Endodermal cell (in vitro differentiated cells): ENCODE results near the gene NAA20. TPM values are rescaled to one million over a fixed set of nuclear protein-coding genes. Genes with fewer than 3 reads are reported as not detected.

Experiments
- DNase-seq: peaks from one replicate; pipeline ENCODE4 v3.0.0-alpha.2; 2017
- H3K27ac ChIP-seq: 2 replicates; pipeline ENCODE4 v1.5.1; 2013; ENCODE audit warnings: mild to moderate bottlenecking, low read depth, low read length, moderate library complexity
- H3K27me3 ChIP-seq: 2 replicates; pipeline ENCODE4 v1.6.1; 2013; ENCODE audit warnings: mild to moderate bottlenecking, low read length, moderate library complexity; ENCODE audit not compliant: insufficient read depth, control insufficient read depth, poor library complexity, severe bottlenecking
- H3K36me3 ChIP-seq: 2 replicates; pipeline ENCODE4 v1.7.0; 2013; ENCODE audit warnings: mild to moderate bottlenecking, low read length, moderate library complexity; ENCODE audit not compliant: control insufficient read depth, insufficient read depth
- H3K4me1 ChIP-seq: one replicate; pipeline ENCODE4 v1.7.0; 2013; ENCODE audit warnings: low read length; ENCODE audit not compliant: control insufficient read depth, insufficient read depth
- H3K4me3 ChIP-seq: 2 replicates; pipeline ENCODE4 v1.5.1; 2013; ENCODE audit warnings: mild to moderate bottlenecking, low read length, moderate library complexity
- H3K9ac ChIP-seq: 2 replicates; pipeline ENCODE4 v1.6.1; 2013; ENCODE audit warnings: mild to moderate bottlenecking, low read length, moderate library complexity; ENCODE audit not compliant: poor library complexity, severe bottlenecking; ENCODE audit errors: extremely low read depth
- H3K9me3 ChIP-seq: 2 replicates; pipeline ENCODE4 v1.6.1; 2013; ENCODE audit warnings: mild to moderate bottlenecking, low read length, moderate library complexity; ENCODE audit not compliant: control insufficient read depth
- H3K27ac Mint-ChIP-seq: 2 replicates; pipeline ENCODE4 v1.8.0; 2020; ENCODE audit warnings: mixed read lengths
- H3K27me3 Mint-ChIP-seq: 2 replicates; pipeline ENCODE4 v1.8.0; 2021; ENCODE audit warnings: mild to moderate bottlenecking, mixed read lengths; ENCODE audit not compliant: insufficient read depth
- H3K36me3 Mint-ChIP-seq: 2 replicates; pipeline ENCODE4 v1.8.0; 2020; ENCODE audit warnings: low read depth, mixed read lengths
- H3K4me1 Mint-ChIP-seq: 2 replicates; pipeline ENCODE4 v1.8.0; 2020; ENCODE audit warnings: mixed read lengths
- H3K4me3 Mint-ChIP-seq: 2 replicates; pipeline ENCODE4 v1.8.0; 2020; ENCODE audit warnings: mild to moderate bottlenecking, moderate library complexity, mixed read lengths
- H3K9me3 Mint-ChIP-seq: 2 replicates; pipeline ENCODE4 v1.8.0; 2020; ENCODE audit warnings: mild to moderate bottlenecking, mixed read lengths
- CTCF ChIP-seq: fragments of 200-600 bp; sonication (generic); conservative IDR thresholded peaks from 2 replicates; pipeline ENCODE4 v1.5.0; 2021; ENCODE audit warnings: antibody characterized with exemption, mild to moderate bottlenecking
- WGBS, 2 experiments: methylation state at CpG; one replicate each; pipeline versions ENCODE4 v1.1.5 to v1.1.7; 2013; ENCODE audit warnings: missing lambda C conversion rate in 2 of 2, mixed read lengths in 1 of 2; ENCODE audit not compliant: insufficient coverage in 1 of 2, insufficient read length in 1 of 2; 5-methylcytosine and 5-hydroxymethylcytosine counted together
- total RNA-seq, 2 donors: library from RNA; stranded (reverse); fragmentation: NEBNext Ultra II Directional in 1 of 2; extraction: Animal tissue kit (Norgen Biotek cat#: 25700) in 1 of 2; gene quantifications; 2 replicates in 1 of 2; 3 replicates in 1 of 2; pipeline ENCODE4 v1.2.1, GENCODE V29; 2021

Gene NAA20
- total RNA-seq, 2 donors from 2014 or later = 35.1 to 39.4 TPM

DNA sequence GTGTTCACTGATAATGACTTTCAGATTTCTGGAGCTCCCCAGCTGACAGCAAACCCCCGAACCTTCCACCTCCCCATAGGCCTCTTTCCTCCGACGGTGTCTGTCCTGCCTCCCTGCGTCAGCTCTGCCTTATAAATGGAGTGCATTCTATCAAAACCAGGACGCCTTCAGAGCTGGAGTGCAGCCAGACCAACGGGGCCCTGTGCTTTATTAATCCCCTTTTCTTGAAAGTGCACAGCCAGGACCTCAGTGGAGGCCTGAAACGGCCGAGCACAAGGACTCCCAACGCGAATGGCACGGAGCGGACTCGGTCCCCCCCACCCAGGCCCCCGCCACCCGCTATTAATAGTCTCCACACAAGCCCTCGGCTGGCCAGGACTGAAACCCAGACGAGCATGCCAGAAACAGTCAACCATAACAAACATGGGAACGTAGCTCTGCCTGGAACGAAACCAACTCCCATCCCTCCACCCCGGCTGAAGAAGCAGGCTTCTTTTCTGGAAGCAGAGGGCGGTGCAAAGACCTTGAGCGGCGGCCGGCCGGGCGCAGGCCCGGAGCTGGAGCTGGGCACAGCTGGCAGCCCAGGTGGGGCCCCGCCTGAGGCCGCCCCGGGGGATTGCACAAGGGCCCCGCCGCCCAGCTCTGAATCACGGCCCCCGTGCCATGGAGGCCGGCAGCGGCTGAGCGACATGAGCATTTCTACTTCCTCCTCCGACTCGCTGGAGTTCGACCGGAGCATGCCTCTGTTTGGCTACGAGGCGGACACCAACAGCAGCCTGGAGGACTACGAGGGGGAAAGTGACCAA, 42.3 kb upstream of the NAA20 start:
- no peak for DNase-seq
- H3K4me3 Mint-ChIP-seq = no peak overlapping the region
- peak overlapping the region; percentile 27 for H3K27ac ChIP-seq

GRCh38 chr20:19975436-19975799, 41.7 kb upstream of the NAA20 start:
- no peak overlapping the region for H3K27ac ChIP-seq
- Mint-ChIP-seq H3K4me1 (peaks cover 39% of the 10 kb centered on the region), H3K27me3 (no peaks in the 10 kb centered on the region), H3K36me3 (peaks cover 11% of the 10 kb centered on the region), H3K9me3 (peaks cover 5% of the 10 kb centered on the region), H3K4me3 (no peak overlapping the region), H3K27ac (no peak overlapping the region)
- 92 to 95% methylated on average over 8 to 18 of the region's 18 CpGs for WGBS, 2 experiments
- DNase-seq = no peak
- H3K27me3 ChIP-seq = no peaks in the 10 kb centered on the region
- no peak for TF ChIP-seq CTCF
- no peak overlapping the region for H3K9ac ChIP-seq
- H3K36me3 ChIP-seq = no peaks in the 10 kb centered on the region
- H3K9me3 ChIP-seq = peaks cover 9% of the 10 kb centered on the region
- no peak overlapping the region for H3K4me3 ChIP-seq
- peaks cover 6% of the 10 kb centered on the region for H3K4me1 ChIP-seq

More for the DNA sequence above, 42.3 kb upstream of the NAA20 start:
- H3K4me1 ChIP-seq = peaks cover 6% of the 10 kb centered on the region
- Mint-ChIP-seq H3K9me3 (peaks cover 5% of the 10 kb centered on the region), H3K27me3 (no peaks in the 10 kb centered on the region), H3K36me3 (peaks cover 11% of the 10 kb centered on the region), H3K4me1 (peaks cover 38% of the 10 kb centered on the region), H3K27ac (peak overlapping the region; percentile 76)
- H3K9me3 ChIP-seq = peaks cover 9% of the 10 kb centered on the region
- TF ChIP-seq CTCF = no peak
- 92 to 93% methylated on average over 27 to 44 of the region's 44 CpGs for WGBS, 2 experiments
- H3K36me3 ChIP-seq = no peaks in the 10 kb centered on the region
- H3K9ac ChIP-seq = no peak overlapping the region
- H3K27me3 ChIP-seq = no peaks in the 10 kb centered on the region
- no peak overlapping the region for H3K4me3 ChIP-seq

GRCh38 chr20:19975901-19976300, 41.3 kb upstream of the NAA20 start:
- TF ChIP-seq CTCF = no peak
- Mint-ChIP-seq H3K9me3 (peaks cover 5% of the 10 kb centered on the region), H3K27ac (peak overlapping the region; percentile 77), H3K4me3 (no peak overlapping the region), H3K4me1 (peaks cover 43% of the 10 kb centered on the region), H3K36me3 (peaks cover 11% of the 10 kb centered on the region), H3K27me3 (no peaks in the 10 kb centered on the region)
- H3K36me3 ChIP-seq = no peaks in the 10 kb centered on the region
- WGBS, 2 experiments = 94 to 100% methylated on average over 8 to 9 of the region's 9 CpGs
- H3K9me3 ChIP-seq = peaks cover 9% of the 10 kb centered on the region
- no peaks in the 10 kb centered on the region for H3K27me3 ChIP-seq
- H3K4me3 ChIP-seq = no peak overlapping the region
- peaks cover 6% of the 10 kb centered on the region for H3K4me1 ChIP-seq
- H3K27ac ChIP-seq = no peak overlapping the region
- no peak overlapping the region for H3K9ac ChIP-seq
- no peak for DNase-seq
